WTC11 (cell line): ENCODE data around the gene GSTM1. TPM values are rescaled to one million over a fixed set of nuclear protein-coding genes. Genes with fewer than 3 reads are reported as not detected.

Experiments
- ATAC-seq: fragments of 200-7000 bp; cut with Tn5 transposase; 2 replicates; pipeline ENCODE4 v1.10.0; 2021; ENCODE audit warnings: mild to moderate bottlenecking, moderate library complexity
- CTCF ChIA-PET: fragments of 300-600 bp; sonication (Branson Sonifier 250); formaldehyde crosslinking; loops from one replicate; lab custom pipeline; 2021; ENCODE audit warnings: antibody characterized with exemption; lab: Charles Lee
- POLR2A ChIA-PET: fragments of 350-600 bp; sonication (Branson Sonifier 250); formaldehyde crosslinking; loops from one replicate; lab custom pipeline; 2021; ENCODE audit warnings: antibody characterized with exemption; lab: Charles Lee
- DNase-seq: peaks from one replicate; pipeline ENCODE4 v3.0.0; 2021; ENCODE audit warnings: low spot score
- H3K27ac Mint-ChIP-seq: 2 replicates; pipeline ENCODE4 v1.8.0; 2021; ENCODE audit warnings: mixed read lengths
- H3K27me3 Mint-ChIP-seq: 2 replicates; pipeline ENCODE4 v1.8.0; 2021; ENCODE audit warnings: low read depth, mild to moderate bottlenecking, moderate library complexity, mixed read lengths
- H3K36me3 Mint-ChIP-seq: 2 replicates; pipeline ENCODE4 v1.8.0; 2021; ENCODE audit warnings: mixed read lengths
- H3K4me1 Mint-ChIP-seq: 2 replicates; pipeline ENCODE4 v1.8.0; 2022; ENCODE audit warnings: mixed read lengths
- H3K4me3 Mint-ChIP-seq: 2 replicates; pipeline ENCODE4 v1.8.0; 2021; ENCODE audit warnings: mild to moderate bottlenecking, moderate library complexity, mixed read lengths
- H3K9me3 Mint-ChIP-seq: 2 replicates; pipeline ENCODE4 v1.8.0; 2021; ENCODE audit warnings: mixed read lengths
- FOXP1 ChIP-seq: sonication (generic); formaldehyde crosslinking; IDR thresholded peaks from 2 replicates; pipeline ENCODE4 v1.8.0; 2022; ENCODE audit warnings: missing genetic modification reagents, mild to moderate bottlenecking, moderate library complexity, borderline replicate concordance
- KAT7 ChIP-seq: sonication (generic); formaldehyde crosslinking; IDR thresholded peaks from 2 replicates; pipeline ENCODE4 v1.8.1; 2023; ENCODE audit warnings: missing genetic modification reagents, mild to moderate bottlenecking, borderline replicate concordance
- MYBL2 ChIP-seq: sonication (generic); formaldehyde crosslinking; IDR thresholded peaks from 2 replicates; pipeline ENCODE4 v1.8.1; 2023; ENCODE audit warnings: mild to moderate bottlenecking, moderate library complexity, missing genetic modification reagents
- NFE2L1 ChIP-seq: sonication (generic); formaldehyde crosslinking; IDR thresholded peaks from 2 replicates; pipeline ENCODE4 v1.8.1; 2023; ENCODE audit warnings: missing genetic modification reagents
- NR1H2 ChIP-seq: sonication (generic); formaldehyde crosslinking; IDR thresholded peaks from 2 replicates; pipeline ENCODE4 v1.9.0; 2021; ENCODE audit warnings: mild to moderate bottlenecking, moderate library complexity, missing genetic modification reagents
- NR2C2 ChIP-seq: sonication (generic); formaldehyde crosslinking; IDR thresholded peaks from 2 replicates; pipeline ENCODE4 v1.8.0; 2022; ENCODE audit warnings: mild to moderate bottlenecking, missing genetic modification reagents
- OVOL2 ChIP-seq: fragments of 250-450 bp; sonication (Bioruptor Pico); IDR thresholded peaks from 2 replicates; pipeline ENCODE4 v1.9.0; 2021; ENCODE audit warnings: mild to moderate bottlenecking, borderline replicate concordance
- PRRX2 ChIP-seq: fragments of 250-450 bp; sonication (Bioruptor Pico); IDR thresholded peaks from 2 replicates; pipeline ENCODE4 v1.8.0; 2021; ENCODE audit warnings: mild to moderate bottlenecking
- SOX15 ChIP-seq: fragments of 250-450 bp; sonication (Bioruptor Pico); IDR thresholded peaks from 2 replicates; pipeline ENCODE4 v1.9.0; 2021; ENCODE audit warnings: mild to moderate bottlenecking
- TCF7 ChIP-seq: sonication (generic); formaldehyde crosslinking; IDR thresholded peaks from 2 replicates; pipeline ENCODE4 v1.8.0; 2022; ENCODE audit warnings: mild to moderate bottlenecking, low read depth, missing genetic modification reagents, moderate library complexity
- ZNF138 ChIP-seq: sonication (generic); formaldehyde crosslinking; conservative IDR thresholded peaks from 2 replicates; pipeline ENCODE4 v1.8.1; 2022; ENCODE audit warnings: mild to moderate bottlenecking, moderate library complexity, missing genetic modification reagents
- ZNF219 ChIP-seq: sonication (generic); formaldehyde crosslinking; IDR thresholded peaks from 2 replicates; pipeline ENCODE4 v1.8.0; 2023; ENCODE audit warnings: missing genetic modification reagents, mild to moderate bottlenecking, borderline replicate concordance
- ZNF232 ChIP-seq: sonication (generic); formaldehyde crosslinking; IDR thresholded peaks from 2 replicates; pipeline ENCODE4 v1.8.0; 2022; ENCODE audit warnings: mild to moderate bottlenecking, missing genetic modification reagents
- ZNF317 ChIP-seq: sonication (generic); formaldehyde crosslinking; IDR thresholded peaks from 2 replicates; pipeline ENCODE4 v1.8.1; 2023; ENCODE audit warnings: low read depth, mild to moderate bottlenecking, moderate library complexity, missing genetic modification reagents, borderline replicate concordance
- total RNA-seq: library from RNA; stranded (reverse); gene quantifications from 3 replicates; pipeline ENCODE4 v1.2.3, GENCODE V29; 2021
- TF ChIP-seq, protein P1 (sequence below): sonication (generic); formaldehyde crosslinking; IDR thresholded peaks from 2 replicates; pipeline ENCODE4 v1.8.0; 2022; ENCODE audit warnings: mild to moderate bottlenecking, missing genetic modification reagents
- TF ChIP-seq, protein P2 (sequence below): sonication (generic); formaldehyde crosslinking; IDR thresholded peaks from 2 replicates; pipeline ENCODE4 v1.8.1; 2022; ENCODE audit warnings: mild to moderate bottlenecking, missing genetic modification reagents, moderate library complexity, borderline replicate concordance
- TF ChIP-seq, protein P3 (sequence below): sonication (generic); formaldehyde crosslinking; IDR thresholded peaks from 2 replicates; pipeline ENCODE4 v1.8.0; 2022; ENCODE audit warnings: mild to moderate bottlenecking, missing genetic modification reagents
- TF ChIP-seq, protein P4 (sequence below): fragments of 250-450 bp; sonication (Bioruptor Pico); IDR thresholded peaks from 2 replicates; pipeline ENCODE4 v1.9.0; 2021; ENCODE audit warnings: mild to moderate bottlenecking
- TF ChIP-seq, protein P5 (sequence below): sonication (generic); formaldehyde crosslinking; IDR thresholded peaks from 2 replicates; pipeline ENCODE4 v1.8.0; 2022; ENCODE audit warnings: missing genetic modification reagents
- TF ChIP-seq, protein P6 (sequence below): sonication (generic); formaldehyde crosslinking; conservative IDR thresholded peaks from 2 replicates; pipeline ENCODE4 v1.8.1; 2023; ENCODE audit warnings: mild to moderate bottlenecking, low read depth, missing genetic modification reagents, moderate library complexity
- TF ChIP-seq, protein P7 (sequence below): fragments of 250-450 bp; sonication (Bioruptor Pico); IDR thresholded peaks from 2 replicates; pipeline ENCODE4 v2.1.2; 2022; ENCODE audit warnings: mild to moderate bottlenecking, moderate library complexity

Gene GSTM1
- total RNA-seq, 1 experiment from 2014 or later = not detected

DNA sequence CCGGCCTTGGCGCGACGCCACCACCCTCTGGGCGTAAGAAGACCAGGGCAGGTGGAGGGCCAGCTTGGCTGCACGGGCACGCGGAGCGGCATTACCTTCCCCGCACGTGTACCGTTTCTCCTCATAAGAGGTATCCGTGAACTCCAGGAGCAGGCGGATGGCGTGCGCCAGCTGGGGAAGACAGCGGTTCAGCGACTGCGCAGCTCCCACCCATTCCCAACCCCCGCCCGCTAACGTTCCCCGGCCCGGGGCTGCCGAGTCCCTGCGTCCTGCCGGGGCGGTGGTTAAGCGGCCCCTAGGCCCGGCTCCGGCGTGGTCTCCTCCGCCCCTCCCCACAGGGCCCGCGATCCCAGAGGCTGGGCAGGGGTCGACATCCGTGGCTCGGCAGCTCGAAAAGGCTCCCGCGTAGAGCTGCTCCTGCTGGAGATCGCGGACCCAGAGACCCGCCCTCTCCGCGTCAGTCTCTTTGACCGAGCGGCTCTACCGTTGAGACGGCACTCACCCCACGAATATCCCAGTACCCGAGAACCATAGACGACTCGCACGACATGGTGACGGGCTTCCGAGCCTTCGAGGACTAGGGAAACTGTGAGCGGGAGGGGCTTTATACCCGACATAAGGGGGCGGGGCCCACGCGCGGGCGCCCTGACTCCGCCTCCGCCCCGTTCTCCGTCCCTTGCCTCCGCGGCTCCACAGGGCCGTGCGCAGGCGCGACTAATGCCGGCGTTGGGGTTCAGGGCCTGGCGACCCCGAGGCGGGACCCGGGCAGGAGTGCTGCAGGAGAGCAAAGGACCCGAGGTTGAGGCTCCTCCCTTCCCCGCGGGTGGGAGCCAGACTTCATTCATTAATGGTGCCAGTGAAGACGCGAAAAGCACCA lies 52.4 kb downstream of the GSTM1 start:
- Mint-ChIP-seq H3K27ac (no peak overlapping the region), H3K4me1 (peaks cover 9% of the 10 kb centered on the region), H3K27me3 (peaks cover 70% of the 10 kb centered on the region), H3K9me3 (no peaks in the 10 kb centered on the region), H3K36me3 (no peaks in the 10 kb centered on the region), H3K4me3 (peak overlapping the region; percentile 64)
- CTCF ChIA-PET = interaction anchor here (0.6 to 2.7 kb wide), 14 partner anchors 34 to 366 kb away, joined by 3 to 26 read pairs (median 4); partner anchors contain the start of gene AHCYL1
- DNase-seq (peak; percentile 72), ATAC-seq (peak; percentile 88)
- POLR2A ChIA-PET = interaction anchor here (0.6 kb wide), 1 partner anchor 53 kb away, joined by 3 read pairs; no protein-coding TSS in a partner anchor
- TF ChIP-seq, protein P1, sequence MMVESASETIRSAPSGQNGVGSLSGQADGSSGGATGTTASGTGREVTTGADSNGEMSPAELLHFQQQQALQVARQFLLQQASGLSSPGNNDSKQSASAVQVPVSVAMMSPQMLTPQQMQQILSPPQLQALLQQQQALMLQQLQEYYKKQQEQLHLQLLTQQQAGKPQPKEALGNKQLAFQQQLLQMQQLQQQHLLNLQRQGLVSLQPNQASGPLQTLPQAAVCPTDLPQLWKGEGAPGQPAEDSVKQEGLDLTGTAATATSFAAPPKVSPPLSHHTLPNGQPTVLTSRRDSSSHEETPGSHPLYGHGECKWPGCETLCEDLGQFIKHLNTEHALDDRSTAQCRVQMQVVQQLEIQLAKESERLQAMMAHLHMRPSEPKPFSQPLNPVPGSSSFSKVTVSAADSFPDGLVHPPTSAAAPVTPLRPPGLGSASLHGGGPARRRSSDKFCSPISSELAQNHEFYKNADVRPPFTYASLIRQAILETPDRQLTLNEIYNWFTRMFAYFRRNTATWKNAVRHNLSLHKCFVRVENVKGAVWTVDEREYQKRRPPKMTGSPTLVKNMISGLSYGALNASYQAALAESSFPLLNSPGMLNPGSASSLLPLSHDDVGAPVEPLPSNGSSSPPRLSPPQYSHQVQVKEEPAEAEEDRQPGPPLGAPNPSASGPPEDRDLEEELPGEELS (CRISPR knock-in tag) = no peak; the same call in 1 of the 2 replicates
- TF ChIP-seq OVOL2 (no peak), FOXP1 (CRISPR knock-in tag) (0 out of 2 replicates have a peak, but pooled peaks have one; percentile 45), KAT7 (CRISPR knock-in tag) (no peak), TCF7 (CRISPR knock-in tag) (0 out of 2 replicates have a peak, but pooled peaks have one; percentile 44), ZNF138 (CRISPR knock-in tag) (no peak), ZNF219 (CRISPR knock-in tag) (no peak), MYBL2 (no peak), NFE2L1 (CRISPR knock-in tag) (0 out of 2 replicates have a peak, but pooled peaks have one; percentile 24), ZNF232 (CRISPR knock-in tag) (0 out of 2 replicates have a peak, but pooled peaks have one; percentile 15), NR2C2 (no peak), PRRX2 (CRISPR knock-in tag) (no peak), SOX15 (no peak), NR1H2 (CRISPR knock-in tag) (no peak), ZNF317 (CRISPR knock-in tag) (no peak)
- TF ChIP-seq, protein P2, sequence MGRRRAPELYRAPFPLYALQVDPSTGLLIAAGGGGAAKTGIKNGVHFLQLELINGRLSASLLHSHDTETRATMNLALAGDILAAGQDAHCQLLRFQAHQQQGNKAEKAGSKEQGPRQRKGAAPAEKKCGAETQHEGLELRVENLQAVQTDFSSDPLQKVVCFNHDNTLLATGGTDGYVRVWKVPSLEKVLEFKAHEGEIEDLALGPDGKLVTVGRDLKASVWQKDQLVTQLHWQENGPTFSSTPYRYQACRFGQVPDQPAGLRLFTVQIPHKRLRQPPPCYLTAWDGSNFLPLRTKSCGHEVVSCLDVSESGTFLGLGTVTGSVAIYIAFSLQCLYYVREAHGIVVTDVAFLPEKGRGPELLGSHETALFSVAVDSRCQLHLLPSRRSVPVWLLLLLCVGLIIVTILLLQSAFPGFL (CRISPR knock-in tag) = no peak
- TF ChIP-seq, protein P3, sequence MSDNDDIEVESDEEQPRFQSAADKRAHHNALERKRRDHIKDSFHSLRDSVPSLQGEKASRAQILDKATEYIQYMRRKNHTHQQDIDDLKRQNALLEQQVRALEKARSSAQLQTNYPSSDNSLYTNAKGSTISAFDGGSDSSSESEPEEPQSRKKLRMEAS = peak; percentile 63
- TF ChIP-seq, protein P4, sequence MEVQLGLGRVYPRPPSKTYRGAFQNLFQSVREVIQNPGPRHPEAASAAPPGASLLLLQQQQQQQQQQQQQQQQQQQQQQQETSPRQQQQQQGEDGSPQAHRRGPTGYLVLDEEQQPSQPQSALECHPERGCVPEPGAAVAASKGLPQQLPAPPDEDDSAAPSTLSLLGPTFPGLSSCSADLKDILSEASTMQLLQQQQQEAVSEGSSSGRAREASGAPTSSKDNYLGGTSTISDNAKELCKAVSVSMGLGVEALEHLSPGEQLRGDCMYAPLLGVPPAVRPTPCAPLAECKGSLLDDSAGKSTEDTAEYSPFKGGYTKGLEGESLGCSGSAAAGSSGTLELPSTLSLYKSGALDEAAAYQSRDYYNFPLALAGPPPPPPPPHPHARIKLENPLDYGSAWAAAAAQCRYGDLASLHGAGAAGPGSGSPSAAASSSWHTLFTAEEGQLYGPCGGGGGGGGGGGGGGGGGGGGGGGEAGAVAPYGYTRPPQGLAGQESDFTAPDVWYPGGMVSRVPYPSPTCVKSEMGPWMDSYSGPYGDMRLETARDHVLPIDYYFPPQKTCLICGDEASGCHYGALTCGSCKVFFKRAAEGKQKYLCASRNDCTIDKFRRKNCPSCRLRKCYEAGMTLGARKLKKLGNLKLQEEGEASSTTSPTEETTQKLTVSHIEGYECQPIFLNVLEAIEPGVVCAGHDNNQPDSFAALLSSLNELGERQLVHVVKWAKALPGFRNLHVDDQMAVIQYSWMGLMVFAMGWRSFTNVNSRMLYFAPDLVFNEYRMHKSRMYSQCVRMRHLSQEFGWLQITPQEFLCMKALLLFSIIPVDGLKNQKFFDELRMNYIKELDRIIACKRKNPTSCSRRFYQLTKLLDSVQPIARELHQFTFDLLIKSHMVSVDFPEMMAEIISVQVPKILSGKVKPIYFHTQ (CRISPR knock-in tag) = no peak
- TF ChIP-seq, protein P5, sequence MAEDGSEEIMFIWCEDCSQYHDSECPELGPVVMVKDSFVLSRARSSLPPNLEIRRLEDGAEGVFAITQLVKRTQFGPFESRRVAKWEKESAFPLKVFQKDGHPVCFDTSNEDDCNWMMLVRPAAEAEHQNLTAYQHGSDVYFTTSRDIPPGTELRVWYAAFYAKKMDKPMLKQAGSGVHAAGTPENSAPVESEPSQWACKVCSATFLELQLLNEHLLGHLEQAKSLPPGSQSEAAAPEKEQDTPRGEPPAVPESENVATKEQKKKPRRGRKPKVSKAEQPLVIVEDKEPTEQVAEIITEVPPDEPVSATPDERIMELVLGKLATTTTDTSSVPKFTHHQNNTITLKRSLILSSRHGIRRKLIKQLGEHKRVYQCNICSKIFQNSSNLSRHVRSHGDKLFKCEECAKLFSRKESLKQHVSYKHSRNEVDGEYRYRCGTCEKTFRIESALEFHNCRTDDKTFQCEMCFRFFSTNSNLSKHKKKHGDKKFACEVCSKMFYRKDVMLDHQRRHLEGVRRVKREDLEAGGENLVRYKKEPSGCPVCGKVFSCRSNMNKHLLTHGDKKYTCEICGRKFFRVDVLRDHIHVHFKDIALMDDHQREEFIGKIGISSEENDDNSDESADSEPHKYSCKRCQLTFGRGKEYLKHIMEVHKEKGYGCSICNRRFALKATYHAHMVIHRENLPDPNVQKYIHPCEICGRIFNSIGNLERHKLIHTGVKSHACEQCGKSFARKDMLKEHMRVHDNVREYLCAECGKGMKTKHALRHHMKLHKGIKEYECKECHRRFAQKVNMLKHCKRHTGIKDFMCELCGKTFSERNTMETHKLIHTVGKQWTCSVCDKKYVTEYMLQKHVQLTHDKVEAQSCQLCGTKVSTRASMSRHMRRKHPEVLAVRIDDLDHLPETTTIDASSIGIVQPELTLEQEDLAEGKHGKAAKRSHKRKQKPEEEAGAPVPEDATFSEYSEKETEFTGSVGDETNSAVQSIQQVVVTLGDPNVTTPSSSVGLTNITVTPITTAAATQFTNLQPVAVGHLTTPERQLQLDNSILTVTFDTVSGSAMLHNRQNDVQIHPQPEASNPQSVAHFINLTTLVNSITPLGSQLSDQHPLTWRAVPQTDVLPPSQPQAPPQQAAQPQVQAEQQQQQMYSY (CRISPR knock-in tag) = no peak
- TF ChIP-seq, protein P6, sequence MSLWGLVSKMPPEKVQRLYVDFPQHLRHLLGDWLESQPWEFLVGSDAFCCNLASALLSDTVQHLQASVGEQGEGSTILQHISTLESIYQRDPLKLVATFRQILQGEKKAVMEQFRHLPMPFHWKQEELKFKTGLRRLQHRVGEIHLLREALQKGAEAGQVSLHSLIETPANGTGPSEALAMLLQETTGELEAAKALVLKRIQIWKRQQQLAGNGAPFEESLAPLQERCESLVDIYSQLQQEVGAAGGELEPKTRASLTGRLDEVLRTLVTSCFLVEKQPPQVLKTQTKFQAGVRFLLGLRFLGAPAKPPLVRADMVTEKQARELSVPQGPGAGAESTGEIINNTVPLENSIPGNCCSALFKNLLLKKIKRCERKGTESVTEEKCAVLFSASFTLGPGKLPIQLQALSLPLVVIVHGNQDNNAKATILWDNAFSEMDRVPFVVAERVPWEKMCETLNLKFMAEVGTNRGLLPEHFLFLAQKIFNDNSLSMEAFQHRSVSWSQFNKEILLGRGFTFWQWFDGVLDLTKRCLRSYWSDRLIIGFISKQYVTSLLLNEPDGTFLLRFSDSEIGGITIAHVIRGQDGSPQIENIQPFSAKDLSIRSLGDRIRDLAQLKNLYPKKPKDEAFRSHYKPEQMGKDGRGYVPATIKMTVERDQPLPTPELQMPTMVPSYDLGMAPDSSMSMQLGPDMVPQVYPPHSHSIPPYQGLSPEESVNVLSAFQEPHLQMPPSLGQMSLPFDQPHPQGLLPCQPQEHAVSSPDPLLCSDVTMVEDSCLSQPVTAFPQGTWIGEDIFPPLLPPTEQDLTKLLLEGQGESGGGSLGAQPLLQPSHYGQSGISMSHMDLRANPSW (CRISPR knock-in tag) = no peak
- TF ChIP-seq, protein P7, sequence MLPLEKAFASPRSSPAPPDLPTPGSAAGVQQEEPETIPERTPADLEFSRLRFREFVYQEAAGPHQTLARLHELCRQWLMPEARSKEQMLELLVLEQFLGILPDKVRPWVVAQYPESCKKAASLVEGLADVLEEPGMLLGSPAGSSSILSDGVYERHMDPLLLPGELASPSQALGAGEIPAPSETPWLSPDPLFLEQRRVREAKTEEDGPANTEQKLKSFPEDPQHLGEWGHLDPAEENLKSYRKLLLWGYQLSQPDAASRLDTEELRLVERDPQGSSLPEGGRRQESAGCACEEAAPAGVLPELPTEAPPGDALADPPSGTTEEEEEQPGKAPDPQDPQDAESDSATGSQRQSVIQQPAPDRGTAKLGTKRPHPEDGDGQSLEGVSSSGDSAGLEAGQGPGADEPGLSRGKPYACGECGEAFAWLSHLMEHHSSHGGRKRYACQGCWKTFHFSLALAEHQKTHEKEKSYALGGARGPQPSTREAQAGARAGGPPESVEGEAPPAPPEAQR (CRISPR knock-in tag) = no peak
